GM23248 (cell line): ENCODE results near the gene MED9.

Experiments
- EZH2 ChIP-seq: fragments of 200-600 bp; sonication (generic); IDR thresholded peaks from 2 replicates; pipeline ENCODE4 v1.6.1; 2018; ENCODE audit warnings: antibody characterized with exemption, mild to moderate bottlenecking; ENCODE audit not compliant: insufficient read depth, poor library complexity, severe bottlenecking
- EZH2phosphoT487 ChIP-seq: fragments of 200-600 bp; sonication (generic); IDR thresholded peaks from 2 replicates; pipeline ENCODE4 v1.6.1; 2018; ENCODE audit warnings: antibody characterized with exemption, moderate library complexity, mild to moderate bottlenecking, low read depth; ENCODE audit not compliant: insufficient read depth

DNA sequence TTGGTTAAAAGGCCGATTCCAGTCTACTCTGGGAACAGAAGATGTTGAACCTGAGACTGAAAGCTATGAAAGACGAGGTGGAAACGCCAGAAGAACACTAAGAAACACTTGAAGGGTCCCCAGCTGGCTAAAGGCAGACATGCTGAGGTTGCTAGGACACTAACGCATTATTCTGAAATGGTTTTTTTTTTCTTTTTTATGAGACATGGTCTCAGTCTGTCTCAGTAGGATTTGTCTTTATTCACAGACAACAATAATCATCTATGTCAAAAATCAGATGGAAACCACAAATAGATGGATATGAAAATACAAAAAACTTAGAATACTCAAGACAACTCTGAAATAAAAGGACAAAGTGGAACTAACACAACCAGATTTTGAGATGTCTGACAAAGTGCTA is 54.4 kb downstream of the MED9 start:
- no peak for TF ChIP-seq EZH2
- TF ChIP-seq EZH2phosphoT487: no peak
